K562 (cell line): ENCODE measurements around the gene GAB2. TPM values are rescaled to one million over a fixed set of nuclear protein-coding genes. Genes with fewer than 3 reads are reported as not detected.

ENCODE experiments used
- ATAC-seq: fragments of 200-7000 bp; cut with Tn5 transposase; 3 replicates; pipeline ENCODE4 v1.9.1; 2020; ENCODE audit warnings: moderate library complexity
- BruUV-seq: library from RNA; stranded (reverse); fragments of 400-500 nt; replicated peaks from 2 replicates; lab custom pipeline; 2021; lab: Mats Ljungman, UMichigan
- CTCF ChIA-PET: fragments of 300-600 bp; formaldehyde crosslinking; extraction: SDS; loops from one replicate; lab custom pipeline; 2021; ENCODE audit warnings: low intra/inter-chr PET ratio; lab: Yijun Ruan, JAX
- POLR2A ChIA-PET: fragments of 300-600, 350-650 bp; sonication (Branson Sonifier 250); formaldehyde crosslinking; extraction: SDS; loops from one replicate; lab custom pipeline; 2021; ENCODE audit warnings: antibody characterized with exemption, inconsistent platforms; lab: Yijun Ruan, JAX
- DNase-seq, 4 experiments: peaks; one replicate each; pipeline versions ENCODE4 v3.0.0 to v3.0.0-alpha.2; 2011 to 2018; ENCODE audit warnings: low spot score in 3 of 4, mixed read lengths in 3 of 4; ENCODE audit errors: extremely low read depth in 1 of 4
- FAIRE-seq: peaks from 2 replicates; lab custom pipeline; 2011; peaks lifted over from hg19 to GRCh38; lab: Jason Lieb, UNC
- H2AFZ ChIP-seq: 2 replicates; pipeline ENCODE4 v1.6.0; 2011; ENCODE audit warnings: low read depth, low read length, control low read depth, inconsistent platforms
- H3K27ac ChIP-seq: fragments of 200-600 bp; 3 replicates; pipeline ENCODE4 v1.8.0; 2011; ENCODE audit warnings: low read depth, mild to moderate bottlenecking, control low read depth, inconsistent platforms, low read length, moderate library complexity, mixed read lengths; ENCODE audit errors: extremely low read depth
- H3K27me3 ChIP-seq, 2 experiments: fragments of 300-600 bp in 1 of 2; 2 replicates in 1 of 2; 3 replicates in 1 of 2; pipeline versions ENCODE4 v1.6.0 to v1.8.0; 2011; ENCODE audit warnings: inconsistent platforms in 2 of 2, low read length in 2 of 2, mild to moderate bottlenecking in 1 of 2, mixed read lengths in 1 of 2, moderate library complexity in 1 of 2; ENCODE audit not compliant: control insufficient read depth in 2 of 2, insufficient read depth in 2 of 2
- H3K36me3 ChIP-seq: fragments of 300-600 bp; 3 replicates; pipeline ENCODE4 v1.8.0; 2011; ENCODE audit warnings: mild to moderate bottlenecking, low read length, inconsistent platforms; ENCODE audit not compliant: control insufficient read depth, insufficient read depth
- H3K4me1 ChIP-seq, 2 experiments: fragments of 200-600 bp in 1 of 2; replicated peaks in 1 of 2; 2 replicates in 1 of 2; 3 replicates in 1 of 2; pipeline versions ENCODE4 v1.5.1 to v1.8.0; 2011; ENCODE audit warnings: inconsistent platforms in 2 of 2, low read length in 2 of 2, mild to moderate bottlenecking in 1 of 2, mixed read lengths in 1 of 2, moderate library complexity in 1 of 2; ENCODE audit not compliant: control insufficient read depth in 2 of 2, insufficient read depth in 2 of 2
- H3K4me2 ChIP-seq: 2 replicates; pipeline ENCODE4 v1.6.1; 2011; ENCODE audit warnings: low read length, control low read depth, inconsistent platforms, mixed read lengths; ENCODE audit not compliant: insufficient read depth
- H3K4me3 ChIP-seq: fragments of 200-600 bp; sonication (generic), shearing (Covaris generic); 2 replicates; pipeline ENCODE4 v1.5.1; 2016; ENCODE audit warnings: control low read depth, inconsistent platforms
- H3K79me2 ChIP-seq: fragments of 200-600 bp; 3 replicates; pipeline ENCODE4 v1.8.0; 2011; ENCODE audit warnings: low read length, inconsistent platforms; ENCODE audit not compliant: control insufficient read depth, insufficient read depth
- H3K9ac ChIP-seq, 2 experiments: 2 replicates each; pipeline versions ENCODE4 v1.6.0 to v1.6.1; 2011; ENCODE audit warnings: low read depth in 2 of 2, low read length in 2 of 2, control low read depth in 1 of 2, inconsistent platforms in 1 of 2, mild to moderate bottlenecking in 1 of 2, mixed read lengths in 1 of 2; ENCODE audit not compliant: insufficient read depth in 1 of 2
- H3K9me1 ChIP-seq: one replicate; pipeline ENCODE4 v1.6.0; 2011; ENCODE audit warnings: inconsistent platforms, mild to moderate bottlenecking, low read length, moderate library complexity; ENCODE audit not compliant: control insufficient read depth, insufficient read depth
- H3K9me3 ChIP-seq: replicated peaks from 2 replicates; pipeline ENCODE4 v1.5.1; 2011; ENCODE audit warnings: low read depth, low read length, inconsistent platforms; ENCODE audit not compliant: control insufficient read depth, insufficient read depth
- H4K20me1 ChIP-seq: replicated peaks from 2 replicates; pipeline ENCODE4 v1.6.1; 2011; ENCODE audit warnings: low read length, inconsistent platforms, mixed read lengths; ENCODE audit not compliant: control insufficient read depth, insufficient read depth
- ATF1 ChIP-seq, 2 experiments: fragments of 450-650 bp in 1 of 2; IDR thresholded peaks; 2 replicates each; pipeline ENCODE4 v1.6.1; 2016; ENCODE audit warnings: missing compliant biosample characterization in 1 of 2, missing genetic modification characterization in 1 of 2
- CEBPB ChIP-seq: fragments of 450-650 bp; IDR thresholded peaks from 2 replicates; pipeline ENCODE4 v1.6.1; 2016; ENCODE audit warnings: missing genetic modification characterization, missing compliant biosample characterization
- CEBPG ChIP-seq, 3 experiments: fragments of 200-800 bp in 1 of 3; sonication (Bioruptor generic) in 1 of 3; sonication (generic) in 1 of 3; formaldehyde crosslinking in 1 of 3; IDR thresholded peaks in 2 of 3; conservative IDR thresholded peaks in 1 of 3; 2 replicates each; pipeline versions ENCODE4 v1.6.1 to v1.8.0; 2016 to 2022; ENCODE audit warnings: missing compliant biosample characterization in 2 of 3, missing genetic modification characterization in 2 of 3, mild to moderate bottlenecking in 1 of 3, missing genetic modification reagents in 1 of 3
- CREM ChIP-seq: IDR thresholded peaks from 2 replicates; pipeline ENCODE4 v1.6.1; 2014; ENCODE audit warnings: antibody characterized with exemption, low read depth
- GABPA ChIP-seq: fragments of 200-800 bp; sonication (Bioruptor generic); conservative IDR thresholded peaks from 2 replicates; pipeline ENCODE4 v1.6.1; 2016; ENCODE audit warnings: low read depth, missing genetic modification characterization, missing compliant biosample characterization
- GATAD2B ChIP-seq: fragments of 450-650 bp; IDR thresholded peaks from 2 replicates; pipeline ENCODE4 v1.6.1; 2017; ENCODE audit warnings: mild to moderate bottlenecking, borderline replicate concordance
- PTTG1 ChIP-seq: fragments of 450-650 bp; IDR thresholded peaks from 2 replicates; pipeline ENCODE4 v1.6.1; 2016; ENCODE audit warnings: low read depth, mild to moderate bottlenecking, missing genetic modification characterization, missing compliant biosample characterization
- ZBTB17 ChIP-seq: fragments of 450-650 bp; formaldehyde crosslinking; IDR thresholded peaks from 2 replicates; pipeline ENCODE4 v1.4.0; 2020; ENCODE audit warnings: mild to moderate bottlenecking
- ZFP1 ChIP-seq: fragments of 450-650 bp; formaldehyde crosslinking; IDR thresholded peaks from 2 replicates; pipeline ENCODE4 v1.4.0; 2020; ENCODE audit warnings: mild to moderate bottlenecking, mixed read lengths
- WGBS: fragments of 100-300 bp; shearing (Covaris generic); methylation state at CpG from one replicate; pipeline ENCODE4 v1.1.6; 2016; ENCODE audit warnings: low coverage, mixed read lengths; ENCODE audit not compliant: insufficient coverage; ENCODE audit errors: missing lambda C conversion rate; 5-methylcytosine and 5-hydroxymethylcytosine counted together
- in situ Hi-C: fragments of 300-500 bp; cut with MboI; formaldehyde crosslinking; loops from 4 replicates; pipeline ENCODE4 v1.15.0; 2018; ENCODE audit warnings: inconsistent platforms, mixed read lengths
- intact Hi-C: fragments of 100-400 bp; cut with micrococcal nuclease; formaldehyde crosslinking; loops from 2 replicates; pipeline ENCODE4 v1.14.2; 2022
- polyA plus RNA-seq, 8 experiments: library from polyadenylated mRNA; depleted of rRNA in 4 of 8; stranded (reverse) in 5 of 8; unstranded in 3 of 8; fragments of >200 nt; fragmentation: Nextera tagmentation in 2 of 8; fragmentation: Illumina TruSeq in 1 of 8; extraction: Ambion mirVana in 2 of 8; extraction: Trizol in 1 of 8; gene quantifications; 2 replicates each; pipeline versions ENCODE4 v1.2.1 to v1.2.3, GENCODE V29; 2011 to 2014; ENCODE audit warnings: inconsistent platforms in 1 of 8, missing spikeins in 1 of 8
- total RNA-seq, 7 experiments: library from RNA; depleted of rRNA in 6 of 7; stranded (reverse); fragments of >200 nt in 6 of 7; fragmentation: Illumina TruSeq in 2 of 7; extraction: Trizol in 2 of 7; gene quantifications; 2 replicates each; pipeline versions ENCODE4 v1.2.1 to v1.2.3, GENCODE V29; 2011 to 2021; ENCODE audit warnings: low replicate concordance in 1 of 7

GAB2 gene
- total and polyA plus RNA-seq, 9 of the 15 experiments (the other 6 are each of a cell fraction or from before 2014, with no cell fraction given), result 2.3 to 35.2 (median 16.1) TPM

- FAIRE-seq, result no peak
- CTCF ChIA-PET, result no interaction called here
- POLR2A ChIA-PET, result interaction anchor here (0.8 to 1.2 kb wide), 2 partner anchors 9 to 43 kb away, joined by 3 read pairs; partner anchors contain the start of gene GAB2
- H3K79me2 ChIP-seq, result peaks cover 89% of the 10 kb centered on the region
- 44% methylated on average over 3 of the region's 3 CpGs for WGBS
- no peak overlapping the region for H3K4me3 ChIP-seq
- peaks cover 11 to 48% of the 10 kb centered on the region in 2 experiments for H3K4me1 ChIP-seq
- peaks cover 13% of the 10 kb centered on the region; the same call in 1 of the 2 replicates for H3K9me3 ChIP-seq
- peaks cover 9% of the 10 kb centered on the region; the same call in 1 of the 3 replicates for H3K36me3 ChIP-seq
- TF ChIP-seq GATAD2B (no peak), CEBPB (tag) (peak; percentile 61; the same call in 1 of the 2 replicates), CEBPG (CRISPR knock-in tag; IDR thresholded peaks at IDR 0.05) (no peak), CEBPG (tag; conservative IDR thresholded peaks at IDR 0.05 in 1 of 2, IDR thresholded peaks at IDR 0.05 in 1 of 2) (peak in 1 of 2 experiments; percentile 42; a peak in 1 of 4 replicates), PTTG1 (no peak), GABPA (tag) (no peak), ZBTB17 (CRISPR knock-in tag) (no peak), ATF1 (CRISPR knock-in tag; IDR thresholded peaks at IDR 0.05) (no peak), ATF1 (tag; IDR thresholded peaks at IDR 0.05) (no peak), ZFP1 (CRISPR knock-in tag) (no peak), CREM (no peak)
- no peak for ATAC-seq
- intact Hi-C loops, result no loop called here
- in situ Hi-C loops, result no loop called here
- H4K20me1 ChIP-seq, result no peaks in the 10 kb centered on the region
- H3K9me1 ChIP-seq, result no peaks in the 10 kb centered on the region
- H3K27me3 ChIP-seq, result no peaks in the 10 kb centered on the region
- no peak overlapping the region for H3K9ac ChIP-seq
- no peak for DNase-seq
- H2AFZ ChIP-seq, result no peak overlapping the region
- BruUV-seq, result no TSS peak
- no peak overlapping the region for H3K4me2 ChIP-seq
- H3K27ac ChIP-seq, result no peak overlapping the region
These were observed 42.7 kb downstream of the GAB2 start for GRCh38 chr11:78374917-78375316.
